ENCODE results near the gene ITGB5.

Gene ITGB5

GRCh38 chr3:124887177-124887931, at the start of gene ITGB5:
TSS of gene ITGB5 (minus strand) at chr3:124887365. CDS start at chr3:124887000, 365 bp downstream.
- DNase-seq = peak; percentile 26

GRCh38 chr3:124935794-124936542, 48.8 kb upstream of the ITGB5 start:
- DNase-seq = no peak

GRCh38 chr3:124935264-124935663, 48.1 kb upstream of the ITGB5 start:
- no peak for DNase-seq

- no peak for DNase-seq
Measured at GRCh38 chr3:124934577-124934976, 47.4 kb upstream of the ITGB5 start, which contains the start of gene MUC13. TSS of gene MUC13 (minus strand) at chr3:124934751. CDS start at chr3:124934712, 39 bp downstream.

- DNase-seq = peak; percentile 9
Measured at GRCh38 chr3:124928333-124929202, 41.4 kb upstream of the ITGB5 start.

GRCh38 chr3:124927574-124928045, 40.4 kb upstream of the ITGB5 start:
- DNase-seq = no peak

- no peak for DNase-seq
Measured at GRCh38 chr3:124926426-124927101, 39.4 kb upstream of the ITGB5 start.

- no peak for DNase-seq
Measured at GRCh38 chr3:124924741-124925140, 37.6 kb upstream of the ITGB5 start.

GRCh38 chr3:124923833-124924232, 36.7 kb upstream of the ITGB5 start:
- no peak for DNase-seq

- no peak for DNase-seq
Measured at GRCh38 chr3:124920718-124921117, 33.6 kb upstream of the ITGB5 start.

GRCh38 chr3:124919756-124920155, 32.6 kb upstream of the ITGB5 start:
- DNase-seq = no peak

- DNase-seq = no peak
Measured at GRCh38 chr3:124918524-124918923, 31.4 kb upstream of the ITGB5 start.

- DNase-seq = no peak
Measured at GRCh38 chr3:124916837-124917409, 29.8 kb upstream of the ITGB5 start.

GRCh38 chr3:124915254-124915653, 28.1 kb upstream of the ITGB5 start:
- no peak for DNase-seq

- DNase-seq = no peak
Measured at GRCh38 chr3:124907957-124908356, 20.8 kb upstream of the ITGB5 start.

- DNase-seq = no peak
Measured at GRCh38 chr3:124904835-124905492, 17.8 kb upstream of the ITGB5 start.

- DNase-seq = no peak
Measured at GRCh38 chr3:124903896-124904834, 17.0 kb upstream of the ITGB5 start.

GRCh38 chr3:124896824-124897526, 9.8 kb upstream of the ITGB5 start:
- no peak for DNase-seq

- no peak for DNase-seq
Measured at GRCh38 chr3:124895756-124896155, 8.6 kb upstream of the ITGB5 start.

- DNase-seq = no peak
Measured at GRCh38 chr3:124893526-124893925, 6.4 kb upstream of the ITGB5 start.
